Fibroblast of lung (primary cell): Measurements from ENCODE around the gene UBE4B. TPM values are rescaled to one million over a fixed set of nuclear protein-coding genes. Genes with fewer than 3 reads are reported as not detected.

Experiments
- DNase-seq, 2 donors: peaks; one replicate each; pipeline versions ENCODE4 v3.0.0 to v3.0.0-alpha.2; 2010; ENCODE audit warnings: low read depth in 2 of 2
- H2AFZ ChIP-seq: 2 replicates; pipeline ENCODE4 v1.5.1; 2012; ENCODE audit warnings: low read length, control low read depth, inconsistent platforms
- H3K27ac ChIP-seq: 2 replicates; pipeline ENCODE4 v1.5.1; 2011; ENCODE audit warnings: low read length, control low read depth; ENCODE audit not compliant: insufficient read depth
- H3K27me3 ChIP-seq: 2 replicates; pipeline ENCODE4 v1.5.1; 2011; ENCODE audit warnings: mild to moderate bottlenecking, low read length; ENCODE audit not compliant: control insufficient read depth, insufficient read depth
- H3K36me3 ChIP-seq: 2 replicates; pipeline ENCODE4 v1.5.1; 2011; ENCODE audit warnings: low read length; ENCODE audit not compliant: control insufficient read depth, insufficient read depth
- H3K4me1 ChIP-seq: 2 replicates; pipeline ENCODE4 v1.5.1; 2011; ENCODE audit warnings: low read length; ENCODE audit not compliant: control insufficient read depth, insufficient read depth; ENCODE audit errors: extremely low read depth
- H3K4me2 ChIP-seq: 2 replicates; pipeline ENCODE4 v1.5.1; 2011; ENCODE audit warnings: low read length, control low read depth; ENCODE audit not compliant: insufficient read depth; ENCODE audit errors: extremely low read depth
- H3K4me3 ChIP-seq, 4 experiments: fragments of 200-600 bp in 1 of 4; sonication (generic) in 1 of 4; replicated peaks in 1 of 4; 2 replicates each; pipeline ENCODE4 v1.5.1; 2011 to 2016; ENCODE audit warnings: low read length in 4 of 4, low read depth in 3 of 4, mild to moderate bottlenecking in 3 of 4, control low read depth in 2 of 4, inconsistent platforms in 1 of 4, mixed read lengths in 1 of 4; ENCODE audit not compliant: insufficient read depth in 1 of 4; ENCODE audit errors: control extremely low read depth in 1 of 4
- H3K79me2 ChIP-seq: 2 replicates; pipeline ENCODE4 v1.5.1; 2012; ENCODE audit warnings: mild to moderate bottlenecking, low read length, inconsistent platforms; ENCODE audit not compliant: control insufficient read depth, insufficient read depth
- H3K9ac ChIP-seq: 2 replicates; pipeline ENCODE4 v1.5.1; 2011; ENCODE audit warnings: mild to moderate bottlenecking, low read length, control low read depth; ENCODE audit not compliant: insufficient read depth
- H3K9me3 ChIP-seq: 2 replicates; pipeline ENCODE4 v1.5.1; 2012; ENCODE audit warnings: low read depth, low read length; ENCODE audit not compliant: control insufficient read depth, insufficient read depth
- H4K20me1 ChIP-seq: 2 replicates; pipeline ENCODE4 v1.5.1; 2011; ENCODE audit warnings: low read length; ENCODE audit not compliant: control insufficient read depth, insufficient read depth; ENCODE audit errors: extremely low read depth
- EZH2 ChIP-seq: IDR thresholded peaks from 2 replicates; pipeline ENCODE4 v1.5.1; 2012; ENCODE audit warnings: low read length, control low read depth, mild to moderate bottlenecking; ENCODE audit errors: missing control alignments
- polyA plus RNA-seq, 2 donors: library from polyadenylated mRNA; depleted of rRNA in 1 of 2; stranded (reverse) in 1 of 2; unstranded in 1 of 2; fragments of >200 nt; gene quantifications; 2 replicates each; pipeline ENCODE4 v1.2.1, GENCODE V29; 2011 to 2012; ENCODE audit warnings: missing spikeins in 1 of 2
- total RNA-seq: library from RNA; depleted of rRNA; stranded (reverse); fragments of >200 nt; gene quantifications from 2 replicates; pipeline ENCODE4 v1.2.1, GENCODE V29; 2014
- TF ChIP-seq, protein P1 (sequence below), 2 donors: IDR thresholded peaks in 1 of 2; conservative IDR thresholded peaks in 1 of 2; 1 replicate in 1 of 2; 2 replicates in 1 of 2; pipeline ENCODE4 v1.5.1; 2011 to 2012; ENCODE audit warnings: low read length in 2 of 2, control low read depth in 1 of 2, inconsistent platforms in 1 of 2, low read depth in 1 of 2, mild to moderate bottlenecking in 1 of 2

The UBE4B gene
- total and polyA plus RNA-seq, 2 donors (not counting 1 experiment from before 2014, with no cell fraction given) = 21.9 to 30.7 TPM

DNA sequence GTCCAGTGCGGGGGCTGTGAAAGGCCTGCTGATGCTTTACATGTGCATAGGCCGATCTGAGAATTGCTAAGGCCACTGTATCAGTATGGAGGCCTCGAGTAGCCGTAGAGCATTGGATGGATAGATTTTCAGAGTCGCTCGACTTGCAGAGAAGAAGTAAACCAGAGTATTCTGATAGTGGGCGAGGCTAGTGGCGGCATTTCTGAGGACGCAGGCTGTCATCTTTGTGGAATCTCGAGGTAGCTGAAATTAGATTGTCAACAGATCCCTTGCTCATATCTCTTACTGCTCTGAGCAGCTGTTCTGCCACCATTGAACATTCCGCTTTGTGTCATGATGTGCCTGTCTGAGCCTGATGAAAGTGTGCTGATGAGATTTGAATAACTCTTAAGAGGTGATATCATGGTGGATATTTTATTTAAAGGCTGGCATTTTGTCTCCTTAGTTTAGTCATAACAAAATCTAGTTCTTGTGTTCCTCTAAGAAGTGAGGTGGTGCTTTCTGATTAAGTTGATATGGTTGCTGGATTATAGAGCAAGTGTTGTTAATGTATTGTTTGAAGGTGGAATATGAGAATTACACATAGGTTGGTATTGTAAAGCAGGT, 179.2 kb downstream of the UBE4B start:
- no peak for DNase-seq
- Histone ChIP-seq H3K9ac (peak overlapping the region; percentile 89), H3K79me2 (peaks cover 51% of the 10 kb centered on the region), H3K4me1 (peaks cover 2% of the 10 kb centered on the region), H3K27ac (peak overlapping the region; percentile 95), H3K4me3 (peak overlapping the region; percentile 80 to 91 (median 83)), H3K9me3 (no peaks in the 10 kb centered on the region), H3K36me3 (no peaks in the 10 kb centered on the region), H3K4me2 (peak overlapping the region; percentile 92), H2AFZ (no peak overlapping the region), H4K20me1 (peaks cover 4% of the 10 kb centered on the region), H3K27me3 (no peaks in the 10 kb centered on the region)
- TF ChIP-seq, protein P1, sequence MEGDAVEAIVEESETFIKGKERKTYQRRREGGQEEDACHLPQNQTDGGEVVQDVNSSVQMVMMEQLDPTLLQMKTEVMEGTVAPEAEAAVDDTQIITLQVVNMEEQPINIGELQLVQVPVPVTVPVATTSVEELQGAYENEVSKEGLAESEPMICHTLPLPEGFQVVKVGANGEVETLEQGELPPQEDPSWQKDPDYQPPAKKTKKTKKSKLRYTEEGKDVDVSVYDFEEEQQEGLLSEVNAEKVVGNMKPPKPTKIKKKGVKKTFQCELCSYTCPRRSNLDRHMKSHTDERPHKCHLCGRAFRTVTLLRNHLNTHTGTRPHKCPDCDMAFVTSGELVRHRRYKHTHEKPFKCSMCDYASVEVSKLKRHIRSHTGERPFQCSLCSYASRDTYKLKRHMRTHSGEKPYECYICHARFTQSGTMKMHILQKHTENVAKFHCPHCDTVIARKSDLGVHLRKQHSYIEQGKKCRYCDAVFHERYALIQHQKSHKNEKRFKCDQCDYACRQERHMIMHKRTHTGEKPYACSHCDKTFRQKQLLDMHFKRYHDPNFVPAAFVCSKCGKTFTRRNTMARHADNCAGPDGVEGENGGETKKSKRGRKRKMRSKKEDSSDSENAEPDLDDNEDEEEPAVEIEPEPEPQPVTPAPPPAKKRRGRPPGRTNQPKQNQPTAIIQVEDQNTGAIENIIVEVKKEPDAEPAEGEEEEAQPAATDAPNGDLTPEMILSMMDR (conservative IDR thresholded peaks at IDR 0.05 in 1 of 2, IDR thresholded peaks at IDR 0.05 in 1 of 2; ENCODE audit: low read depth in 1 of 2, low read length in 2 of 2) = no peak
- TF ChIP-seq EZH2 = no peak

DNA sequence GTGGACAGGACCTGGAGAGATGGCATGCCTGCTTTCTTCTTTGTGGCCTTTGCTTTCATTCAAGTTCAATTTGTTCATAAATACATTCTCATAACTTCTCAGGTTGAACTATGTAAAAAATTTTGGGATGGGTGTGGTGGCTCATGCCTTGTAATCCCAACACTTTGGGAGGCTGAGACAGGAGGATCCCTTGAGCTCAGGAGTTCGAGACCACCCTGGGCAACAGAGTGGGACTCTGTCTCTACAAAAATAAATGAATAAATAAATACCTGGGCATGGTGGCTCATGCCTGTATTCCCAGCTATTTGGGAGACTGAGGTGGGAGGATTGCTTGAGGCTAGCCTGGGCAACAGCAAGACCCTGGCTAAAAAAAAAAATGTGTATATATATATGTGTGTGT, 179.7 kb downstream of the UBE4B start:
- H3K36me3 ChIP-seq = no peaks in the 10 kb centered on the region
- peaks cover 4% of the 10 kb centered on the region for H4K20me1 ChIP-seq
- peaks cover 2% of the 10 kb centered on the region for H3K4me1 ChIP-seq
- H3K9ac ChIP-seq = no peak overlapping the region
- no peak overlapping the region for H2AFZ ChIP-seq
- H3K27ac ChIP-seq = peak overlapping the region; percentile 95
- peak overlapping the region; percentile 92 for H3K4me2 ChIP-seq
- TF ChIP-seq, protein P1 (conservative IDR thresholded peaks at IDR 0.05 in 1 of 2, IDR thresholded peaks at IDR 0.05 in 1 of 2; ENCODE audit: low read depth in 1 of 2, low read length in 2 of 2) = no peak
- TF ChIP-seq EZH2 = no peak
- no peaks in the 10 kb centered on the region for H3K9me3 ChIP-seq
- H3K4me3 ChIP-seq = peak overlapping the region; percentile 80 to 91 (median 83)
- no peak for DNase-seq
- no peaks in the 10 kb centered on the region for H3K27me3 ChIP-seq
- H3K79me2 ChIP-seq = peaks cover 56% of the 10 kb centered on the region

DNA sequence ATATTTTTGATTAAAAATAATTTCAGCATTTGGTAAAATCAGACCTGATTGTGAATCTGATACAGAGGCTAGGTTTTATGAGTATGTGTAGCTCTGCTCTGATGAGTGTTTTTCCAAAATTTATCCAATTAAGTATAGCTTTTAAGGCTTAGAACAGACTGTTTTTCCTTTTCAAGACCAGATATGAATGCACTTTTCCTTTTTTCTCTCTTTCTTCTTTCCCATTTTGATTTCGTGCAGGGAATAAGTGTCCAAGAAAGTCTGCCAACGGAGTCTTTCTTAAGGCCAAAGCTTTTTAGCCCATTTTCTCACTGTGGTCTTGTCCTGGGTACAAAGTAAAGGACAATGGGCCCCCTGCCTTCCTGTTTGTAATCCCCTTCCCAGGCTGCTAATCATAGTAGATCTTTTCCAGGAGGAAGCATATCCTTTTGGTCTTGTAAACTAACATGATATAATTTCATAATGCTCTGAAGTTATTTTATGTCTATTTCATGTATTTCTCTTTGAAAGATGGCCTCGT, 180.5 kb downstream of the UBE4B start:
- Histone ChIP-seq H3K4me3 (no peak overlapping the region), H3K79me2 (peaks cover 62% of the 10 kb centered on the region), H3K27me3 (no peaks in the 10 kb centered on the region), H3K36me3 (no peaks in the 10 kb centered on the region), H3K27ac (no peak overlapping the region), H3K9ac (no peak overlapping the region), H2AFZ (no peak overlapping the region), H3K9me3 (no peaks in the 10 kb centered on the region), H4K20me1 (peaks cover 4% of the 10 kb centered on the region), H3K4me2 (peak overlapping the region; percentile 21), H3K4me1 (peaks cover 2% of the 10 kb centered on the region)
- no peak for DNase-seq
- TF ChIP-seq, protein P1 (conservative IDR thresholded peaks at IDR 0.05 in 1 of 2, IDR thresholded peaks at IDR 0.05 in 1 of 2; ENCODE audit: low read depth in 1 of 2, low read length in 2 of 2) = no peak
- no peak for TF ChIP-seq EZH2
